K562 (cell line): ENCODE measurements around the gene LTBP1. TPM values are rescaled to one million over a fixed set of nuclear protein-coding genes. Genes with fewer than 3 reads are reported as not detected.

ENCODE experiments used
- ATAC-seq: fragments of 200-7000 bp; cut with Tn5 transposase; 3 replicates; pipeline ENCODE4 v1.9.1; 2020; ENCODE audit warnings: moderate library complexity
- BruUV-seq: library from RNA; stranded (reverse); fragments of 400-500 nt; replicated peaks from 2 replicates; lab custom pipeline; 2021; lab: Mats Ljungman, UMichigan
- CTCF ChIA-PET: fragments of 300-600 bp; formaldehyde crosslinking; extraction: SDS; loops from one replicate; lab custom pipeline; 2021; ENCODE audit warnings: low intra/inter-chr PET ratio; lab: Yijun Ruan, JAX
- POLR2A ChIA-PET: fragments of 300-600, 350-650 bp; sonication (Branson Sonifier 250); formaldehyde crosslinking; extraction: SDS; loops from one replicate; lab custom pipeline; 2021; ENCODE audit warnings: antibody characterized with exemption, inconsistent platforms; lab: Yijun Ruan, JAX
- DNase-seq, 4 experiments: peaks; one replicate each; pipeline versions ENCODE4 v3.0.0 to v3.0.0-alpha.2; 2011 to 2018; ENCODE audit warnings: low spot score in 3 of 4, mixed read lengths in 3 of 4; ENCODE audit errors: extremely low read depth in 1 of 4
- FAIRE-seq: peaks from 2 replicates; lab custom pipeline; 2011; peaks lifted over from hg19 to GRCh38; lab: Jason Lieb, UNC
- H2AFZ ChIP-seq: 2 replicates; pipeline ENCODE4 v1.6.0; 2011; ENCODE audit warnings: low read depth, low read length, control low read depth, inconsistent platforms
- H3K27ac ChIP-seq: fragments of 200-600 bp; 3 replicates; pipeline ENCODE4 v1.8.0; 2011; ENCODE audit warnings: low read depth, mild to moderate bottlenecking, control low read depth, inconsistent platforms, low read length, moderate library complexity, mixed read lengths; ENCODE audit errors: extremely low read depth
- H3K27me3 ChIP-seq, 2 experiments: fragments of 300-600 bp in 1 of 2; 2 replicates in 1 of 2; 3 replicates in 1 of 2; pipeline versions ENCODE4 v1.6.0 to v1.8.0; 2011; ENCODE audit warnings: inconsistent platforms in 2 of 2, low read length in 2 of 2, mild to moderate bottlenecking in 1 of 2, mixed read lengths in 1 of 2, moderate library complexity in 1 of 2; ENCODE audit not compliant: control insufficient read depth in 2 of 2, insufficient read depth in 2 of 2
- H3K36me3 ChIP-seq: fragments of 300-600 bp; 3 replicates; pipeline ENCODE4 v1.8.0; 2011; ENCODE audit warnings: mild to moderate bottlenecking, low read length, inconsistent platforms; ENCODE audit not compliant: control insufficient read depth, insufficient read depth
- H3K4me1 ChIP-seq, 2 experiments: fragments of 200-600 bp in 1 of 2; replicated peaks in 1 of 2; 2 replicates in 1 of 2; 3 replicates in 1 of 2; pipeline versions ENCODE4 v1.5.1 to v1.8.0; 2011; ENCODE audit warnings: inconsistent platforms in 2 of 2, low read length in 2 of 2, mild to moderate bottlenecking in 1 of 2, mixed read lengths in 1 of 2, moderate library complexity in 1 of 2; ENCODE audit not compliant: control insufficient read depth in 2 of 2, insufficient read depth in 2 of 2
- H3K4me2 ChIP-seq: 2 replicates; pipeline ENCODE4 v1.6.1; 2011; ENCODE audit warnings: low read length, control low read depth, inconsistent platforms, mixed read lengths; ENCODE audit not compliant: insufficient read depth
- H3K4me3 ChIP-seq: fragments of 200-600 bp; sonication (generic), shearing (Covaris generic); 2 replicates; pipeline ENCODE4 v1.5.1; 2016; ENCODE audit warnings: control low read depth, inconsistent platforms
- H3K79me2 ChIP-seq: fragments of 200-600 bp; 3 replicates; pipeline ENCODE4 v1.8.0; 2011; ENCODE audit warnings: low read length, inconsistent platforms; ENCODE audit not compliant: control insufficient read depth, insufficient read depth
- H3K9ac ChIP-seq, 2 experiments: 2 replicates each; pipeline versions ENCODE4 v1.6.0 to v1.6.1; 2011; ENCODE audit warnings: low read depth in 2 of 2, low read length in 2 of 2, control low read depth in 1 of 2, inconsistent platforms in 1 of 2, mild to moderate bottlenecking in 1 of 2, mixed read lengths in 1 of 2; ENCODE audit not compliant: insufficient read depth in 1 of 2
- H3K9me1 ChIP-seq: one replicate; pipeline ENCODE4 v1.6.0; 2011; ENCODE audit warnings: inconsistent platforms, mild to moderate bottlenecking, low read length, moderate library complexity; ENCODE audit not compliant: control insufficient read depth, insufficient read depth
- H3K9me3 ChIP-seq: replicated peaks from 2 replicates; pipeline ENCODE4 v1.5.1; 2011; ENCODE audit warnings: low read depth, low read length, inconsistent platforms; ENCODE audit not compliant: control insufficient read depth, insufficient read depth
- H4K20me1 ChIP-seq: replicated peaks from 2 replicates; pipeline ENCODE4 v1.6.1; 2011; ENCODE audit warnings: low read length, inconsistent platforms, mixed read lengths; ENCODE audit not compliant: control insufficient read depth, insufficient read depth
- DACH1 ChIP-seq: fragments of 450-650 bp; IDR thresholded peaks from 2 replicates; pipeline ENCODE4 v1.6.1; 2018; ENCODE audit not compliant: partially characterized antibody
- GATA2 ChIP-seq: sonication (generic); formaldehyde crosslinking; IDR thresholded peaks from 2 replicates; pipeline ENCODE4 v1.4.0; 2020; ENCODE audit warnings: mild to moderate bottlenecking, missing genetic modification reagents
- HNRNPK ChIP-seq: fragments of 200-400 bp; formaldehyde crosslinking; IDR thresholded peaks from one replicate; pipeline ENCODE4 v1.6.1; 2018; ENCODE audit warnings: mild to moderate bottlenecking, low read depth, low read length; ENCODE audit not compliant: poor library complexity, severe bottlenecking
- MCM2 ChIP-seq: fragments of 450-650 bp; IDR thresholded peaks from 2 replicates; pipeline ENCODE4 v1.6.1; 2017; ENCODE audit warnings: low read depth, mild to moderate bottlenecking
- NBN ChIP-seq: fragments of 450-650 bp; IDR thresholded peaks from 2 replicates; pipeline ENCODE4 v1.6.1; 2016; ENCODE audit warnings: low read depth, mild to moderate bottlenecking
- RB1 ChIP-seq: fragments of 450-650 bp; IDR thresholded peaks from 2 replicates; pipeline ENCODE4 v1.6.1; 2017; ENCODE audit warnings: low read depth, mild to moderate bottlenecking
- ZNF232 ChIP-seq: sonication (generic); formaldehyde crosslinking; IDR thresholded peaks from 2 replicates; pipeline ENCODE4 v1.8.0; 2022; ENCODE audit warnings: mild to moderate bottlenecking, missing genetic modification reagents
- WGBS: fragments of 100-300 bp; shearing (Covaris generic); methylation state at CpG from one replicate; pipeline ENCODE4 v1.1.6; 2016; ENCODE audit warnings: low coverage, mixed read lengths; ENCODE audit not compliant: insufficient coverage; ENCODE audit errors: missing lambda C conversion rate; 5-methylcytosine and 5-hydroxymethylcytosine counted together
- in situ Hi-C: fragments of 300-500 bp; cut with MboI; formaldehyde crosslinking; loops from 4 replicates; pipeline ENCODE4 v1.15.0; 2018; ENCODE audit warnings: inconsistent platforms, mixed read lengths
- intact Hi-C: fragments of 100-400 bp; cut with micrococcal nuclease; formaldehyde crosslinking; loops from 2 replicates; pipeline ENCODE4 v1.14.2; 2022
- polyA plus RNA-seq, 8 experiments: library from polyadenylated mRNA; depleted of rRNA in 4 of 8; stranded (reverse) in 5 of 8; unstranded in 3 of 8; fragments of >200 nt; fragmentation: Nextera tagmentation in 2 of 8; fragmentation: Illumina TruSeq in 1 of 8; extraction: Ambion mirVana in 2 of 8; extraction: Trizol in 1 of 8; gene quantifications; 2 replicates each; pipeline versions ENCODE4 v1.2.1 to v1.2.3, GENCODE V29; 2011 to 2014; ENCODE audit warnings: inconsistent platforms in 1 of 8, missing spikeins in 1 of 8
- total RNA-seq, 7 experiments: library from RNA; depleted of rRNA in 6 of 7; stranded (reverse); fragments of >200 nt in 6 of 7; fragmentation: Illumina TruSeq in 2 of 7; extraction: Trizol in 2 of 7; gene quantifications; 2 replicates each; pipeline versions ENCODE4 v1.2.1 to v1.2.3, GENCODE V29; 2011 to 2021; ENCODE audit warnings: low replicate concordance in 1 of 7
- TF ChIP-seq, protein P1 (sequence below): IDR thresholded peaks from 3 replicates; pipeline ENCODE4 v1.6.1; 2011; ENCODE audit warnings: borderline replicate concordance, mild to moderate bottlenecking; ENCODE audit not compliant: insufficient read length, insufficient read depth
- TF ChIP-seq, protein P2 (sequence below): sonication (generic); formaldehyde crosslinking; IDR thresholded peaks from 2 replicates; pipeline ENCODE4 v1.8.0; 2022; ENCODE audit warnings: mild to moderate bottlenecking, missing genetic modification reagents

The LTBP1 gene
- total and polyA plus RNA-seq, 9 of the 15 experiments (the other 6 are each of a cell fraction or from before 2014, with no cell fraction given), result 3.6 to 16.4 (median 8.5) TPM

DNA sequence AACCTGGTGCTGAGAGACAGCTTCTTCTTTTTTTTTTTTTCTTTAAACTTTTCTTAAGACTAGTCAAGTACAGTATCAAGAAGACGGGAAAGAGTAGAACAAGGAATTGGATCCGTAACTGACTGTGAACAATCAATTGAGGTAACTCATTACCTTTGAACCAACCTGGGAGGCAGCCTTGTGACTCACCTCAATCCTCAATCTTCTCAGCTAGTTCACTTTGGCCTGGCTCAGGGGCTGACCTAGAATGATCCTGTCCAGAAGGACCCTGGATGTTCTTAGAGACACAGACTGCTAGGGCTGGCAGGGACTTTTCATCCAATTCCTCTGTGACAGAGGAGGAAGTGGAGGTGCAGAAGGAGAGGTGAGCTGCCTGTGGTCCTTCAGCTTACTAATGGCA is 1.5 kb upstream of the LTBP1 start:
- H3K4me3 ChIP-seq, result no peak overlapping the region
- in situ Hi-C loops (loop anchor here (10.0 to 25.0 kb wide), 2 partner anchors 430 to 642 kb away; partner anchors contain the start of gene FAM98A), intact Hi-C loops (loop anchor here (5.0 kb wide), 2 partner anchors 113 to 427 kb away; no protein-coding TSS in a partner anchor)
- H2AFZ ChIP-seq, result no peak overlapping the region
- ATAC-seq (no peak), FAIRE-seq (peak; percentile 54), DNase-seq (no peak)
- TF ChIP-seq RB1 (no peak), DACH1 (no peak), MCM2 (no peak), HNRNPK (no peak), GATA2 (CRISPR knock-in tag) (no peak), NBN (no peak), ZNF232 (CRISPR knock-in tag) (no peak)
- TF ChIP-seq, protein P1, sequence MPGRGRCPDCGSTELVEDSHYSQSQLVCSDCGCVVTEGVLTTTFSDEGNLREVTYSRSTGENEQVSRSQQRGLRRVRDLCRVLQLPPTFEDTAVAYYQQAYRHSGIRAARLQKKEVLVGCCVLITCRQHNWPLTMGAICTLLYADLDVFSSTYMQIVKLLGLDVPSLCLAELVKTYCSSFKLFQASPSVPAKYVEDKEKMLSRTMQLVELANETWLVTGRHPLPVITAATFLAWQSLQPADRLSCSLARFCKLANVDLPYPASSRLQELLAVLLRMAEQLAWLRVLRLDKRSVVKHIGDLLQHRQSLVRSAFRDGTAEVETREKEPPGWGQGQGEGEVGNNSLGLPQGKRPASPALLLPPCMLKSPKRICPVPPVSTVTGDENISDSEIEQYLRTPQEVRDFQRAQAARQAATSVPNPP, result no peak
- TF ChIP-seq, protein P2, sequence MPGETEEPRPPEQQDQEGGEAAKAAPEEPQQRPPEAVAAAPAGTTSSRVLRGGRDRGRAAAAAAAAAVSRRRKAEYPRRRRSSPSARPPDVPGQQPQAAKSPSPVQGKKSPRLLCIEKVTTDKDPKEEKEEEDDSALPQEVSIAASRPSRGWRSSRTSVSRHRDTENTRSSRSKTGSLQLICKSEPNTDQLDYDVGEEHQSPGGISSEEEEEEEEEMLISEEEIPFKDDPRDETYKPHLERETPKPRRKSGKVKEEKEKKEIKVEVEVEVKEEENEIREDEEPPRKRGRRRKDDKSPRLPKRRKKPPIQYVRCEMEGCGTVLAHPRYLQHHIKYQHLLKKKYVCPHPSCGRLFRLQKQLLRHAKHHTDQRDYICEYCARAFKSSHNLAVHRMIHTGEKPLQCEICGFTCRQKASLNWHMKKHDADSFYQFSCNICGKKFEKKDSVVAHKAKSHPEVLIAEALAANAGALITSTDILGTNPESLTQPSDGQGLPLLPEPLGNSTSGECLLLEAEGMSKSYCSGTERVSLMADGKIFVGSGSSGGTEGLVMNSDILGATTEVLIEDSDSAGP, result no peak
- no peak overlapping the region; a peak in 1 of 4 replicates for H3K9ac ChIP-seq
- ChIA-PET CTCF (interaction anchor here (1.0 kb wide), 1 partner anchor 172 kb away, joined by 7 read pairs; no protein-coding TSS in a partner anchor), POLR2A (interaction anchor here (1.0 kb wide), 1 partner anchor 12 kb away, joined by 6 read pairs; no protein-coding TSS in a partner anchor)
- H3K9me1 ChIP-seq, result no peaks in the 10 kb centered on the region
- H4K20me1 ChIP-seq, result no peaks in the 10 kb centered on the region
- peaks cover 14% of the 10 kb centered on the region; the same call in 1 of the 3 replicates for H3K79me2 ChIP-seq
- WGBS, result 52% methylated on average over 2 of the region's 2 CpGs
- H3K36me3 ChIP-seq, result no peaks in the 10 kb centered on the region; the same call in 2 of the 3 replicates
- no peak overlapping the region for H3K4me2 ChIP-seq
- H3K4me1 ChIP-seq, result peaks cover 18 to 27% of the 10 kb centered on the region in 2 experiments; a peak in 4 of 5 replicates
- H3K9me3 ChIP-seq, result no peaks in the 10 kb centered on the region
- BruUV-seq, result no TSS peak
- H3K27me3 ChIP-seq, result no peaks in the 10 kb centered on the region
- H3K27ac ChIP-seq, result no peak overlapping the region
